Astrocyte (in vitro differentiated cells and primary cell): ENCODE results near the gene ISX.

ENCODE experiments used
- EZH2 ChIP-seq: IDR thresholded peaks from 2 replicates; pipeline ENCODE4 v1.6.1; 2012; ENCODE audit warnings: mild to moderate bottlenecking, low read length, inconsistent platforms; ENCODE audit not compliant: insufficient read depth
- TF ChIP-seq, protein P1 (sequence below): IDR thresholded peaks from 2 replicates; pipeline ENCODE4 v1.5.1; 2011; ENCODE audit warnings: low read depth, mild to moderate bottlenecking, inconsistent platforms, low read length, moderate library complexity; ENCODE audit not compliant: insufficient read depth

DNA sequence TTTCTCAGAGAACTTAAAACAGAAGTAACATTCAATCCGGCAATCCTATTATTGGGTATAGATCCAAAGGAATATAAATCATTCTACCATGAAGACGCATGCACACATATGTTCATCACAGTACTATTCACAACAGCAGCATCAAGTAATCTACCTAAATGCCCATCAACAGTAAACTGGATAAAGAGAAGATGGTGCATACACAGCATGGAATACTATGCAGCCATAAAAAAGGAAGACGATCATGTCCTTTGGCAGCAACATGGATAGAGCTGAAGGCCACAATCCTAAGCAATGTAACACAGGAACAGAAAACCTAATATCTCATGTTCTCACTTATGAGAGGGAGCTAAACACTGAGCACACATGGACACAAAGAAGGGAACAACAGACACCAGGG, 6.3 kb upstream of the ISX start:
- TF ChIP-seq, protein P1, sequence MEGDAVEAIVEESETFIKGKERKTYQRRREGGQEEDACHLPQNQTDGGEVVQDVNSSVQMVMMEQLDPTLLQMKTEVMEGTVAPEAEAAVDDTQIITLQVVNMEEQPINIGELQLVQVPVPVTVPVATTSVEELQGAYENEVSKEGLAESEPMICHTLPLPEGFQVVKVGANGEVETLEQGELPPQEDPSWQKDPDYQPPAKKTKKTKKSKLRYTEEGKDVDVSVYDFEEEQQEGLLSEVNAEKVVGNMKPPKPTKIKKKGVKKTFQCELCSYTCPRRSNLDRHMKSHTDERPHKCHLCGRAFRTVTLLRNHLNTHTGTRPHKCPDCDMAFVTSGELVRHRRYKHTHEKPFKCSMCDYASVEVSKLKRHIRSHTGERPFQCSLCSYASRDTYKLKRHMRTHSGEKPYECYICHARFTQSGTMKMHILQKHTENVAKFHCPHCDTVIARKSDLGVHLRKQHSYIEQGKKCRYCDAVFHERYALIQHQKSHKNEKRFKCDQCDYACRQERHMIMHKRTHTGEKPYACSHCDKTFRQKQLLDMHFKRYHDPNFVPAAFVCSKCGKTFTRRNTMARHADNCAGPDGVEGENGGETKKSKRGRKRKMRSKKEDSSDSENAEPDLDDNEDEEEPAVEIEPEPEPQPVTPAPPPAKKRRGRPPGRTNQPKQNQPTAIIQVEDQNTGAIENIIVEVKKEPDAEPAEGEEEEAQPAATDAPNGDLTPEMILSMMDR, result no peak
- TF ChIP-seq EZH2, result no peak
